HCT116 (cell line): ENCODE data around the gene SFTPB. TPM values are rescaled to one million over a fixed set of nuclear protein-coding genes. Genes with fewer than 3 reads are reported as not detected.

ENCODE experiments used
- ATAC-seq: fragments of 200-7000 bp; cut with Tn5 transposase; 2 replicates; pipeline ENCODE4 v1.9.1; 2020; ENCODE audit warnings: mild to moderate bottlenecking, moderate library complexity
- BruUV-seq: library from RNA; stranded (reverse); fragments of 400-500 nt; replicated peaks from 2 replicates; lab custom pipeline; 2021; lab: Mats Ljungman, UMichigan
- CTCF ChIA-PET: fragments of 300-600 bp; sonication (Branson Sonifier 250); formaldehyde crosslinking; loops from one replicate; lab custom pipeline; 2021; ENCODE audit warnings: antibody characterized with exemption; lab: Charles Lee
- POLR2A ChIA-PET: fragments of 300-600, 350-600 bp; sonication (Branson Sonifier 250); formaldehyde crosslinking; loops from one replicate; lab custom pipeline; 2021; ENCODE audit warnings: antibody characterized with exemption; lab: Charles Lee
- RAD21 ChIA-PET, 2 experiments: fragments of 300-600 bp; sonication (Branson Sonifier 250); formaldehyde crosslinking; loops; one replicate each; lab custom pipeline; 2023; ENCODE audit warnings: low total read pairs in 2 of 2; ENCODE audit not compliant: uncharacterized antibody in 2 of 2, unreplicated experiment in 2 of 2, low non-redundant PET in 1 of 2; lab: Charles Lee
- DNase-seq: peaks from one replicate; pipeline ENCODE4 v3.0.0-alpha.2; 2010; ENCODE audit warnings: low read depth, low spot score
- H2AFZ ChIP-seq: fragments of 200-600 bp; shearing (Covaris generic), sonication (generic); 2 replicates; pipeline ENCODE4 v1.6.1; 2017; ENCODE audit warnings: low read depth, mixed run types, mixed read lengths, antibody characterized with exemption, low read length; ENCODE audit not compliant: poor library complexity, severe bottlenecking
- H3K27ac ChIP-seq: 2 replicates; pipeline ENCODE4 v1.5.1; 2012; ENCODE audit warnings: low read depth, low read length
- H3K27me3 ChIP-seq: fragments of 200-600 bp; sonication (generic); 2 replicates; pipeline ENCODE4 v1.6.1; 2016; ENCODE audit warnings: mixed run types, low read length, mixed read lengths; ENCODE audit not compliant: insufficient read depth
- H3K36me3 ChIP-seq, 2 experiments: fragments of 200-500 bp in 1 of 2; fragments of 200-600 bp in 1 of 2; sonication (Bioruptor generic) in 1 of 2; sonication (generic) in 1 of 2; 2 replicates each; pipeline versions ENCODE4 v1.5.1 to v1.6.1; 2014 to 2016; ENCODE audit warnings: low read length in 2 of 2, inconsistent platforms in 1 of 2, mixed read lengths in 1 of 2, mixed run types in 1 of 2; ENCODE audit not compliant: insufficient read depth in 2 of 2, control insufficient read depth in 1 of 2
- H3K4me1 ChIP-seq, 2 experiments: fragments of 200-600 bp in 1 of 2; sonication (generic) in 1 of 2; 2 replicates each; pipeline versions ENCODE4 v1.5.1 to v1.6.1; 2012 to 2017; ENCODE audit warnings: low read length in 2 of 2, inconsistent platforms in 1 of 2, mild to moderate bottlenecking in 1 of 2, mixed read lengths in 1 of 2, mixed run types in 1 of 2, moderate library complexity in 1 of 2; ENCODE audit not compliant: insufficient read depth in 2 of 2, control insufficient read depth in 1 of 2
- H3K4me2 ChIP-seq: fragments of 200-600 bp; sonication (generic); 2 replicates; pipeline ENCODE4 v1.6.1; 2017; ENCODE audit warnings: mixed run types, low read length, mixed read lengths
- H3K4me3 ChIP-seq, 2 experiments: fragments of 200-600 bp in 1 of 2; sonication (generic) in 1 of 2; replicated peaks in 1 of 2; 2 replicates each; pipeline ENCODE4 v1.5.1; 2011 to 2016; ENCODE audit warnings: low read length in 2 of 2, control low read depth in 1 of 2, low read depth in 1 of 2, mild to moderate bottlenecking in 1 of 2, mixed read lengths in 1 of 2, mixed run types in 1 of 2
- H3K79me2 ChIP-seq: fragments of 200-600 bp; sonication (generic); 2 replicates; pipeline ENCODE4 v1.6.1; 2017; ENCODE audit warnings: mild to moderate bottlenecking, mixed run types, low read length, moderate library complexity, mixed read lengths; ENCODE audit not compliant: insufficient read depth
- H3K9ac ChIP-seq: fragments of 200-600 bp; sonication (generic); 2 replicates; pipeline ENCODE4 v1.6.1; 2016; ENCODE audit warnings: low read length, mixed read lengths
- H3K9me2 ChIP-seq: fragments of 200-600 bp; sonication (generic), shearing (Covaris generic); 2 replicates; pipeline ENCODE4 v1.6.1; 2017; ENCODE audit warnings: mixed run types, mild to moderate bottlenecking, moderate library complexity; ENCODE audit not compliant: insufficient read depth
- H3K9me3 ChIP-seq, 2 experiments: fragments of 200-500 bp in 1 of 2; fragments of 200-600 bp in 1 of 2; sonication (Bioruptor generic) in 1 of 2; sonication (generic) in 1 of 2; 2 replicates each; pipeline ENCODE4 v1.6.1; 2014 to 2017; ENCODE audit warnings: low read length in 2 of 2, mixed read lengths in 2 of 2, inconsistent platforms in 1 of 2, low read depth in 1 of 2, mild to moderate bottlenecking in 1 of 2, mixed run types in 1 of 2, moderate library complexity in 1 of 2; ENCODE audit not compliant: control insufficient read depth in 1 of 2, insufficient read depth in 1 of 2
- H4K20me1 ChIP-seq: fragments of 200-600 bp; sonication (generic), shearing (Covaris generic); 2 replicates; pipeline ENCODE4 v1.6.1; 2017; ENCODE audit warnings: mixed run types, mild to moderate bottlenecking, moderate library complexity; ENCODE audit not compliant: insufficient read depth
- EGR1 ChIP-seq: IDR thresholded peaks from 2 replicates; pipeline ENCODE4 v1.6.1; 2012; ENCODE audit warnings: low read depth
- FOSL1 ChIP-seq: IDR thresholded peaks from 2 replicates; pipeline ENCODE4 v1.6.1; 2012; ENCODE audit warnings: low read depth
- POLR2A ChIP-seq: IDR thresholded peaks from 2 replicates; pipeline ENCODE4 v1.7.0; 2011; ENCODE audit warnings: borderline replicate concordance; ENCODE audit not compliant: insufficient read depth, insufficient read length; ENCODE audit errors: extremely low read depth
- RAD21 ChIP-seq: IDR thresholded peaks from 2 replicates; pipeline ENCODE4 v1.6.1; 2012; ENCODE audit warnings: low read depth, mild to moderate bottlenecking
- SP1 ChIP-seq: IDR thresholded peaks from 2 replicates; pipeline ENCODE4 v1.6.1; 2012; ENCODE audit warnings: low read depth
- TCF7L2 ChIP-seq: IDR thresholded peaks from 2 replicates; pipeline ENCODE4 v1.7.0; 2011; ENCODE audit warnings: borderline replicate concordance, inconsistent platforms; ENCODE audit not compliant: insufficient read depth, insufficient read length; ENCODE audit errors: extremely low read depth
- YY1 ChIP-seq: IDR thresholded peaks from 2 replicates; pipeline ENCODE4 v1.6.1; 2011; ENCODE audit warnings: low read length, low read depth, moderate library complexity, mild to moderate bottlenecking; ENCODE audit not compliant: insufficient replicate concordance; ENCODE audit errors: extremely low read depth
- ZFX ChIP-seq: fragments of 450-650 bp; IDR thresholded peaks from 2 replicates; pipeline ENCODE4 v1.6.1; 2017
- ZNF274 ChIP-seq: fragments of 200-500 bp; sonication (Bioruptor generic); IDR thresholded peaks from 2 replicates; pipeline ENCODE4 v1.6.1; 2014; ENCODE audit warnings: mild to moderate bottlenecking, low read depth, low read length, inconsistent platforms
- intact Hi-C: fragments of 100-400 bp; cut with micrococcal nuclease; formaldehyde crosslinking; loops from 2 replicates; pipeline ENCODE4 v1.10.0; 2022
- total RNA-seq: library from RNA; stranded (reverse); gene quantifications from one replicate; pipeline ENCODE4 v1.2.1, GENCODE V29; 2021; ENCODE audit not compliant: unreplicated experiment
- TF ChIP-seq, protein P1 (sequence below), 3 experiments: fragments of 200-600 bp in 1 of 3; sonication (generic) in 1 of 3; IDR thresholded peaks in 2 of 3; conservative IDR thresholded peaks in 1 of 3; 2 replicates each; pipeline ENCODE4 v1.5.1; 2012 to 2017; ENCODE audit warnings: low read depth in 2 of 3, low read length in 2 of 3, antibody characterized with exemption in 1 of 3, borderline replicate concordance in 1 of 3, control low read depth in 1 of 3, mild to moderate bottlenecking in 1 of 3, mixed read lengths in 1 of 3, mixed run types in 1 of 3, moderate library complexity in 1 of 3; ENCODE audit not compliant: insufficient read depth in 1 of 3

The SFTPB gene
- total RNA-seq, 1 experiment from 2014 or later = 13.3 TPM

DNA sequence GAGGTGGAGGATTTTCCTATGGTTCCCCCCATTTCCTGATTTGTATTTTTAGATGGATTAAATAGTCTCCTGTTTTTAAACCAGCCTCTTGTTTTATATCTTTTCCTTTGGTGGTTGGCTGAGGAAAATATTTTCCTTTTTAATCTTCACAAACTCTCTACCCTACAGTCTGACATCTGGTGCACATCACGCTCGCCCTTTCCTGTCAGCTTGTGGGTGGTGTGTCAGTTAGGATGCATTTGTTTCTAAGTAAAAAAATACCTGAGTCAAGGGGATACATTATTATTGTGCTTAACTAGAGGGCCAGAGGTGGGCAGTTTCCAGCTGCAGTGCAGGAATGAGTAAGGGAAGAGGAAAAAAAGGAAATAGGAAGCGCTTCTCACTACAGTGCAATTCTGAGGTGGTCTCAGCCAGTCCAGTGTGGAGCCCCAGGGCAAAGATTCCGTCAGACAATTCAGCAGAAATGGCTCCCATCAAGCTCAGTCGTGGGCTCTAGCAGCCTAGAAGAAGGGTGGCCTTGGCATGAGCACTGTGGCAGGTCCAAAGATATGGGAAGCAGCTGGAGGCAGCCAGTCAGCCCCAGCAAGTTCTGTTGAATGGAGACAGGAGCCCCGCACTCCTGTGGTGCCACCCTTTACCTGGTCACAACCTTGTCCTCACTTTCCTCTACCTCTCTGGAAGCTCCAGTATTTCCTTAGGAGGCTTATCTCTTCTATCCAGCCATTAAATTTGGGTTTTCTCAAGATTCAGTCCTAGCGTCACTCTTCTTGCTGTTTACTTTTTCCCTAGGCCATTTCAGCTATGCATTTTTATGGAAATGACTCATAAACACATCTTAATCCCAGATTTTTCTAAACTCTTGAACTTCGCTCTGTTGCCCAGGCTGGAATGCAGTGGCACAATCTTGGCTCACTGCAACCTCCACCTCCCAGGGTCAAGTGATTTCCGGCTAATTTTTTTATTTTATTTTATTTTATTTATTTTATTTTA lies 18.5 kb downstream of the SFTPB start:
- Histone ChIP-seq H3K4me1 (no peaks in the 10 kb centered on the region), H3K27me3 (no peaks in the 10 kb centered on the region), H3K27ac (no peak overlapping the region), H2AFZ (no peak overlapping the region), H3K36me3 (peaks cover 51 to 71% of the 10 kb centered on the region in 2 experiments), H3K9me3 (no peaks in the 10 kb centered on the region), H3K4me2 (no peak overlapping the region), H3K79me2 (peaks cover 21% of the 10 kb centered on the region; the same call in 1 of the 2 replicates), H3K9ac (no peak overlapping the region), H3K9me2 (no peaks in the 10 kb centered on the region), H4K20me1 (no peaks in the 10 kb centered on the region), H3K4me3 (no peak overlapping the region)
- no peak for DNase-seq
- intact Hi-C loops = no loop called here
- ChIA-PET POLR2A (no interaction called here), RAD21 (interaction anchor here in 1 of 2 experiments (0.6 kb wide), 1 partner anchor 17 kb away, joined by 3 read pairs; no protein-coding TSS in a partner anchor), CTCF (interaction anchor here (1.0 to 2.4 kb wide), 5 partner anchors 12 to 165 kb away, joined by 3 to 13 read pairs (median 3); no protein-coding TSS in a partner anchor)
- no peak for TF ChIP-seq SP1
- TF ChIP-seq EGR1 = no peak
- no peak for TF ChIP-seq FOSL1
- no peak for TF ChIP-seq ZNF274
- no peak for TF ChIP-seq YY1
- TF ChIP-seq ZFX = no peak
- no peak for TF ChIP-seq TCF7L2
- no TSS peak for BruUV-seq
- no peak for ATAC-seq

DNA sequence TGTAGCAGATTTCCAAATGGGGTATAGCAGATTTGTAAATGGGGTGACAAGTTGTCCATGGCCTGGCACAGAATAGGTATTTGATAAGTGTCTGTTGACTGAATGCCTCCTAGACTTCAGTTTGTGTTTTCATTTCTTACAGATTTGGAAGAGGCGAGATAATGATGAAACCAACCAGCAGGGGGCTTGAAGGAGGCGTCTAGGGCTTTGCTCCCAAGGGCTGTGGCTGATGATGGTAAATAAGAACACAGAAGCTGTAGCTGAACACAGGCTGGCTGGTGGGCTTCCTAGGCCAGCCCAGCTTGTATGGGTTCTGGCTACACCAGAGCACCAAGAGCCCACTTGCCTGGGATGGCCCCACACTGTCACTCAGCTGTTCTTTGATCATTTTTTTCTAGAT lies 19.4 kb downstream of the SFTPB start:
- Histone ChIP-seq H3K9me3 (no peaks in the 10 kb centered on the region), H3K79me2 (peaks cover 23% of the 10 kb centered on the region; the same call in 1 of the 2 replicates), H3K27ac (no peak overlapping the region), H4K20me1 (no peaks in the 10 kb centered on the region), H3K4me2 (no peak overlapping the region), H3K4me3 (no peak overlapping the region), H3K9ac (no peak overlapping the region), H2AFZ (no peak overlapping the region), H3K4me1 (no peaks in the 10 kb centered on the region), H3K27me3 (no peaks in the 10 kb centered on the region), H3K9me2 (no peaks in the 10 kb centered on the region), H3K36me3 (peaks cover 58 to 74% of the 10 kb centered on the region in 2 experiments)
- intact Hi-C loops = no loop called here
- DNase-seq (no peak), ATAC-seq (peak; percentile 78)
- no TSS peak for BruUV-seq
- ChIA-PET POLR2A (no interaction called here), CTCF (interaction anchor here (1.0 to 2.4 kb wide), 5 partner anchors 11 to 165 kb away, joined by 3 to 13 read pairs (median 3); no protein-coding TSS in a partner anchor), RAD21 (interaction anchor here in 1 of 2 experiments (0.6 kb wide), 1 partner anchor 18 kb away, joined by 3 read pairs; no protein-coding TSS in a partner anchor)
- TF ChIP-seq RAD21 (peak; percentile 28; the same call in 1 of the 2 replicates), POLR2A (no peak)
- TF ChIP-seq, protein P1, sequence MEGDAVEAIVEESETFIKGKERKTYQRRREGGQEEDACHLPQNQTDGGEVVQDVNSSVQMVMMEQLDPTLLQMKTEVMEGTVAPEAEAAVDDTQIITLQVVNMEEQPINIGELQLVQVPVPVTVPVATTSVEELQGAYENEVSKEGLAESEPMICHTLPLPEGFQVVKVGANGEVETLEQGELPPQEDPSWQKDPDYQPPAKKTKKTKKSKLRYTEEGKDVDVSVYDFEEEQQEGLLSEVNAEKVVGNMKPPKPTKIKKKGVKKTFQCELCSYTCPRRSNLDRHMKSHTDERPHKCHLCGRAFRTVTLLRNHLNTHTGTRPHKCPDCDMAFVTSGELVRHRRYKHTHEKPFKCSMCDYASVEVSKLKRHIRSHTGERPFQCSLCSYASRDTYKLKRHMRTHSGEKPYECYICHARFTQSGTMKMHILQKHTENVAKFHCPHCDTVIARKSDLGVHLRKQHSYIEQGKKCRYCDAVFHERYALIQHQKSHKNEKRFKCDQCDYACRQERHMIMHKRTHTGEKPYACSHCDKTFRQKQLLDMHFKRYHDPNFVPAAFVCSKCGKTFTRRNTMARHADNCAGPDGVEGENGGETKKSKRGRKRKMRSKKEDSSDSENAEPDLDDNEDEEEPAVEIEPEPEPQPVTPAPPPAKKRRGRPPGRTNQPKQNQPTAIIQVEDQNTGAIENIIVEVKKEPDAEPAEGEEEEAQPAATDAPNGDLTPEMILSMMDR (IDR thresholded peaks at IDR 0.05 in 2 of 3, conservative IDR thresholded peaks at IDR 0.05 in 1 of 3; ENCODE audit: borderline replicate concordance in 1 of 3, insufficient read depth in 1 of 3, low read depth in 2 of 3, low read length in 2 of 3) = peak; percentile 31 to 65 (median 59); a peak in 5 of 6 replicates
